Mesendoderm (in vitro differentiated cells): Measurements from ENCODE around the gene TEKT1.
"Not testable (repeated sequence)": the region's sequence is repeated elsewhere in the genome, so short reads cannot be mapped to it uniquely, and the experiment has no call there.

Experiments
- DNase-seq: peaks from one replicate; pipeline ENCODE4 v3.0.0; 2013
- H2AK5ac ChIP-seq: 2 replicates; pipeline ENCODE4 v1.6.1; 2013; ENCODE audit warnings: low read length, inconsistent platforms
- H2BK120ac ChIP-seq: 2 replicates; pipeline ENCODE4 v1.6.1; 2013; ENCODE audit warnings: low read depth, mild to moderate bottlenecking, low read length, moderate library complexity, mixed read lengths
- H2BK15ac ChIP-seq: replicated peaks from 2 replicates; pipeline ENCODE4 v1.6.1; 2013; ENCODE audit warnings: low read depth, mild to moderate bottlenecking, moderate library complexity
- H2BK5ac ChIP-seq: 2 replicates; pipeline ENCODE4 v1.6.1; 2013; ENCODE audit warnings: low read length, inconsistent platforms
- H3K18ac ChIP-seq: 2 replicates; pipeline ENCODE4 v1.6.1; 2013; ENCODE audit warnings: mild to moderate bottlenecking, low read length, mixed read lengths
- H3K23ac ChIP-seq: one replicate; pipeline ENCODE4 v1.6.1; 2013; ENCODE audit warnings: low read length
- H3K27ac ChIP-seq: 2 replicates; pipeline ENCODE4 v1.5.1; 2013; ENCODE audit warnings: low read depth, mild to moderate bottlenecking, inconsistent platforms, low read length, moderate library complexity
- H3K27me3 ChIP-seq: 2 replicates; pipeline ENCODE4 v1.6.1; 2013; ENCODE audit warnings: low read length, control low read depth, mild to moderate bottlenecking, inconsistent platforms; ENCODE audit not compliant: insufficient read depth, poor library complexity
- H3K36me3 ChIP-seq: 2 replicates; pipeline ENCODE4 v1.6.1; 2013; ENCODE audit warnings: low read length, inconsistent platforms; ENCODE audit not compliant: control insufficient read depth, insufficient read depth
- H3K4ac ChIP-seq: one replicate; pipeline ENCODE4 v1.6.1; 2013; ENCODE audit warnings: low read depth, mild to moderate bottlenecking, low read length, moderate library complexity
- H3K4me1 ChIP-seq: 2 replicates; pipeline ENCODE4 v1.6.1; 2013; ENCODE audit warnings: low read depth, low read length, inconsistent platforms; ENCODE audit not compliant: control insufficient read depth
- H3K4me2 ChIP-seq: 2 replicates; pipeline ENCODE4 v1.6.1; 2013; ENCODE audit warnings: low read length
- H3K4me3 ChIP-seq: 2 replicates; pipeline ENCODE4 v1.5.1; 2013; ENCODE audit warnings: mild to moderate bottlenecking, low read length
- H3K56ac ChIP-seq: one replicate; pipeline ENCODE4 v1.6.1; 2013; ENCODE audit warnings: low read length
- H3K79me1 ChIP-seq: 2 replicates; pipeline ENCODE4 v1.6.1; 2013; ENCODE audit warnings: low read length, inconsistent platforms
- H3K79me2 ChIP-seq: 2 replicates; pipeline ENCODE4 v1.6.1; 2013; ENCODE audit warnings: mild to moderate bottlenecking, low read length; ENCODE audit not compliant: control insufficient read depth, insufficient read depth
- H3K9ac ChIP-seq: 2 replicates; pipeline ENCODE4 v1.6.1; 2013; ENCODE audit warnings: low read length, inconsistent platforms
- H4K5ac ChIP-seq: one replicate; pipeline ENCODE4 v1.6.1; 2013; ENCODE audit warnings: low read length
- H4K8ac ChIP-seq: one replicate; pipeline ENCODE4 v1.6.1; 2013; ENCODE audit warnings: low read depth, mild to moderate bottlenecking, control low read depth, low read length, moderate library complexity
- WGBS: extraction: QIAGEN DNeasy Blood & Tissue Kit; methylation state at CpG from one replicate; pipeline ENCODE4 v1.1.7; 2013; ENCODE audit warnings: low lambda C conversion rate, missing lambda C conversion rate; ENCODE audit not compliant: insufficient coverage; ENCODE audit errors: extremely low coverage; 5-methylcytosine and 5-hydroxymethylcytosine counted together

The TEKT1 gene

GRCh38 chr17:6774906-6775305 lies 56.6 kb downstream of the TEKT1 start:
- H2BK15ac ChIP-seq, H3K9ac ChIP-seq, H3K79me1 ChIP-seq, H3K36me3 ChIP-seq, H3K27me3 ChIP-seq, H3K4me1 ChIP-seq, H3K18ac ChIP-seq, H3K4me2 ChIP-seq, DNase-seq, H2AK5ac ChIP-seq, H3K27ac ChIP-seq, H3K23ac ChIP-seq, H4K8ac ChIP-seq, H3K56ac ChIP-seq, H2BK120ac ChIP-seq, H3K4me3 ChIP-seq, H2BK5ac ChIP-seq, H3K79me2 ChIP-seq, H3K4ac ChIP-seq, H4K5ac ChIP-seq: not testable (repeated sequence)
- WGBS: no CpG with 5 or more reads among the region's 8 CpGs

GRCh38 chr17:6772016-6772415 lies 59.5 kb downstream of the TEKT1 start:
- Histone ChIP-seq H2BK15ac (no peak overlapping the region), H3K36me3 (no peaks in the 10 kb centered on the region), H3K79me1 (no peaks in the 10 kb centered on the region), H3K56ac (no peak overlapping the region), H3K4me2 (no peak overlapping the region), H2BK120ac (no peak overlapping the region), H2BK5ac (no peak overlapping the region), H3K18ac (no peak overlapping the region), H3K79me2 (no peaks in the 10 kb centered on the region), H3K27me3 (peaks cover 10% of the 10 kb centered on the region), H3K9ac (no peak overlapping the region), H3K4me1 (no peaks in the 10 kb centered on the region), H3K27ac (no peak overlapping the region), H4K5ac (no peak overlapping the region), H3K4me3 (no peak overlapping the region), H4K8ac (no peak overlapping the region), H3K4ac (no peak overlapping the region), H3K23ac (no peak overlapping the region), H2AK5ac (no peak overlapping the region)
- no peak for DNase-seq
- no CpG with 5 or more reads among the region's 1 CpG for WGBS

DNA sequence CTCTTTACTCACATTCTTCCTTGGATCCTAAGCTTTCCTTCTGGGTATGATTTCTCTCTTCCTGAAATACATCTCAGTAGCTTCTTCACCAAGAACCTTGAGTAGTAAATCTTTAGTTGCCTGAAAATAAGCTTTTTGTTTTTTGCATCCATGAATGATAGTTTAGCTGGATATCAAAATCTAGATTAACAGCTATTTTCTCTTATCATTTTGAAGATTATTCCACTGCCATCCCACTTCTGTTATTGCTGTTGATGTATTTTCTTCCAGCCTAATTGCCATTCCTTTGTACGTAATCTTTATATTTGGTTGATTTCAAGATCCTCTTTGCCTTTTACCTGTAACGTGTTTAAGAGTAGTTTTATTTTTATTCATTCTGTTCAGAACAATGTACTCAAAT lies 63.1 kb downstream of the TEKT1 start:
- no peak overlapping the region for H3K9ac ChIP-seq
- H3K4me1 ChIP-seq: no peaks in the 10 kb centered on the region
- no peak overlapping the region for H3K56ac ChIP-seq
- H2BK120ac ChIP-seq: no peak overlapping the region
- H3K27me3 ChIP-seq: no peaks in the 10 kb centered on the region
- no peaks in the 10 kb centered on the region for H3K79me2 ChIP-seq
- no peak overlapping the region for H3K4me3 ChIP-seq
- no peak overlapping the region for H2BK5ac ChIP-seq
- H3K27ac ChIP-seq: no peak overlapping the region
- no peak overlapping the region for H2BK15ac ChIP-seq
- H4K8ac ChIP-seq: no peak overlapping the region
- no peak overlapping the region for H3K23ac ChIP-seq
- no peak overlapping the region for H3K4ac ChIP-seq
- no CpG with 5 or more reads among the region's 2 CpGs for WGBS
- no peak for DNase-seq
- H3K36me3 ChIP-seq: no peaks in the 10 kb centered on the region
- H2AK5ac ChIP-seq: no peak overlapping the region
- no peaks in the 10 kb centered on the region for H3K79me1 ChIP-seq
- H4K5ac ChIP-seq: no peak overlapping the region
- no peak overlapping the region for H3K18ac ChIP-seq
- H3K4me2 ChIP-seq: no peak overlapping the region

DNA sequence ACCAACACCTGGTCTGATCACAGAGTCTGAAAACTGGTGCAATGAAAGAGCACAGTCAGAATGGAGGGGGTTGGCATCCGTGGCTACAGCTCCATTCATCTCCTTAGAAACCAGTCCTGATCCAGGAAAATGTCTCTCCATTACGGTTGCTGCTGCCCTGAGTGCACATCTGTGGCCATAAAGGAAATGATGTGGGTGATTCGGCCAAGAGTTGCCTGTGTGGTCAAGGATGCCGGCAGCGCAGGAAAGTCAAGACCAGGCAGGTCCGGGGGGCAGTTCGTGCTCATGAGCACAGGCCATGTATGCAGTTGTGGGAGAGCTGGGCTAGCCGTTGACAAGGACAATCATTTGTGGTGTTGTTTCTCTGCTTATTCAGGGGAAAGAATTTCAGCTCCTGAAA lies 69.8 kb downstream of the TEKT1 start:
- no peak overlapping the region for H2AK5ac ChIP-seq
- no peak overlapping the region for H2BK15ac ChIP-seq
- no peak overlapping the region for H4K5ac ChIP-seq
- no peak overlapping the region for H3K56ac ChIP-seq
- H3K36me3 ChIP-seq: no peaks in the 10 kb centered on the region
- no peak overlapping the region for H4K8ac ChIP-seq
- DNase-seq: no peak
- no peaks in the 10 kb centered on the region for H3K4me1 ChIP-seq
- H3K4ac ChIP-seq: no peak overlapping the region
- H2BK120ac ChIP-seq: no peak overlapping the region
- H3K79me1 ChIP-seq: no peaks in the 10 kb centered on the region
- no CpG with 5 or more reads among the region's 8 CpGs for WGBS
- H3K4me2 ChIP-seq: no peak overlapping the region
- no peak overlapping the region for H3K23ac ChIP-seq
- H3K4me3 ChIP-seq: no peak overlapping the region
- H3K79me2 ChIP-seq: no peaks in the 10 kb centered on the region
- no peak overlapping the region for H3K18ac ChIP-seq
- no peak overlapping the region for H3K9ac ChIP-seq
- no peaks in the 10 kb centered on the region for H3K27me3 ChIP-seq
- H3K27ac ChIP-seq: no peak overlapping the region
- no peak overlapping the region for H2BK5ac ChIP-seq

DNA sequence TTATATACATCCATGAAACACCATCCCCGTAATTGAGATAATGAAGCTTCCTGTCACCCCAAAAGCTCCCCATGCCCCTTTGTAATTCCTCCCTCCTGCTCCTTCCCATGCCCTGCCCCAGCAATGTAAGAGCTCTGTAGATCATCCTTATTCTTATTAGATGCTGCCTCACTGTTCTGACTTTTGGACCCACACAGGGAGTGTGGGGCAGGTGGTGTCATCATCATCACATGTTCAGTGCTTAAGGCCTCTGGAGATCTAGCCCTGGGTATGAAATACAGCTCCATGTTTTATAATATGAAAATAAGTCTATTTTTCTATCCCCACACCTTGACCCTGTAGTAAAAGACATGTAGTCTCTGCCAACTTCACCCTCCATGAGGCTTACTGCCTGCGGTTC lies 73.8 kb downstream of the TEKT1 start:
- Histone ChIP-seq H3K56ac (no peak overlapping the region), H3K9ac (no peak overlapping the region), H3K36me3 (no peaks in the 10 kb centered on the region), H3K27ac (no peak overlapping the region), H2BK5ac (no peak overlapping the region), H3K18ac (no peak overlapping the region), H3K4me1 (no peaks in the 10 kb centered on the region), H3K79me1 (no peaks in the 10 kb centered on the region), H3K27me3 (no peaks in the 10 kb centered on the region), H4K5ac (no peak overlapping the region), H2BK120ac (no peak overlapping the region), H2BK15ac (no peak overlapping the region), H3K23ac (no peak overlapping the region), H3K4ac (no peak overlapping the region), H3K4me2 (no peak overlapping the region), H4K8ac (no peak overlapping the region), H2AK5ac (no peak overlapping the region), H3K4me3 (no peak overlapping the region), H3K79me2 (no peaks in the 10 kb centered on the region)
- WGBS: no CpG with 5 or more reads among the region's 2 CpGs
- no peak for DNase-seq

GRCh38 chr17:6756425-6757031 lies 75.0 kb downstream of the TEKT1 start:
- no CpG with 5 or more reads among the region's 13 CpGs for WGBS
- H3K4me3 ChIP-seq: no peak overlapping the region
- H3K4ac ChIP-seq: no peak overlapping the region
- H3K79me1 ChIP-seq: no peaks in the 10 kb centered on the region
- no peak overlapping the region for H3K56ac ChIP-seq
- H3K79me2 ChIP-seq: no peaks in the 10 kb centered on the region
- H3K9ac ChIP-seq: no peak overlapping the region
- H3K27me3 ChIP-seq: no peaks in the 10 kb centered on the region
- H2BK5ac ChIP-seq: no peak overlapping the region
- H3K4me2 ChIP-seq: no peak overlapping the region
- no peak overlapping the region for H2AK5ac ChIP-seq
- no peak overlapping the region for H2BK15ac ChIP-seq
- no peak overlapping the region for H3K18ac ChIP-seq
- H4K5ac ChIP-seq: no peak overlapping the region
- no peak overlapping the region for H3K27ac ChIP-seq
- H2BK120ac ChIP-seq: no peak overlapping the region
- H3K23ac ChIP-seq: no peak overlapping the region
- no peak overlapping the region for H4K8ac ChIP-seq
- no peak for DNase-seq
- H3K36me3 ChIP-seq: no peaks in the 10 kb centered on the region
- peaks cover 2% of the 10 kb centered on the region for H3K4me1 ChIP-seq
